H9 (cell line): ENCODE data around the gene NUDT16. TPM values are rescaled to one million over a fixed set of nuclear protein-coding genes. Genes with fewer than 3 reads are reported as not detected.

ENCODE experiments used
- DNase-seq: peaks from one replicate; pipeline ENCODE4 v3.0.0-alpha.2; 2017
- H2AFZ ChIP-seq: one replicate; pipeline ENCODE4 v1.6.1; 2013; ENCODE audit warnings: mild to moderate bottlenecking, low read length, control low read depth, moderate library complexity
- H2AK5ac ChIP-seq: 2 replicates; pipeline ENCODE4 v1.6.1; 2013; ENCODE audit warnings: low read length, control low read depth, mixed read lengths; ENCODE audit not compliant: insufficient read length
- H2BK120ac ChIP-seq: one replicate; pipeline ENCODE4 v1.6.1; 2013; ENCODE audit warnings: low read depth, mild to moderate bottlenecking, low read length, control low read depth, inconsistent platforms; ENCODE audit not compliant: poor library complexity, severe bottlenecking
- H2BK12ac ChIP-seq: 2 replicates; pipeline ENCODE4 v1.6.1; 2013; ENCODE audit warnings: low read length, control low read depth, mixed read lengths, low read depth; ENCODE audit not compliant: insufficient read length
- H2BK15ac ChIP-seq: 2 replicates; pipeline ENCODE4 v1.6.1; 2013; ENCODE audit warnings: low read depth, low read length, control low read depth
- H2BK20ac ChIP-seq: one replicate; pipeline ENCODE4 v1.6.1; 2013; ENCODE audit warnings: low read depth, mild to moderate bottlenecking, low read length, control low read depth, inconsistent platforms; ENCODE audit not compliant: poor library complexity, severe bottlenecking
- H2BK5ac ChIP-seq: 2 replicates; pipeline ENCODE4 v1.6.1; 2013; ENCODE audit warnings: low read length, control low read depth, mixed read lengths; ENCODE audit not compliant: insufficient read length
- H3K14ac ChIP-seq: 2 replicates; pipeline ENCODE4 v1.6.1; 2013; ENCODE audit warnings: low read length, control low read depth; ENCODE audit not compliant: insufficient read depth
- H3K18ac ChIP-seq: 2 replicates; pipeline ENCODE4 v1.6.1; 2013; ENCODE audit warnings: low read depth, mild to moderate bottlenecking, mixed read lengths, low read length, control low read depth; ENCODE audit not compliant: insufficient read length
- H3K23ac ChIP-seq: 2 replicates; pipeline ENCODE4 v1.6.1; 2013; ENCODE audit warnings: low read length, control low read depth, mixed read lengths, low read depth; ENCODE audit not compliant: insufficient read length
- H3K23me2 ChIP-seq: 2 replicates; pipeline ENCODE4 v1.6.1; 2013; ENCODE audit warnings: low read depth, mild to moderate bottlenecking, mixed read lengths, low read length, control low read depth; ENCODE audit not compliant: insufficient read length, poor library complexity, severe bottlenecking
- H3K27ac ChIP-seq: 2 replicates; pipeline ENCODE4 v1.5.1; 2013; ENCODE audit warnings: low read length, control low read depth, mixed read lengths, low read depth; ENCODE audit not compliant: insufficient read length
- H3K27me3 ChIP-seq: 2 replicates; pipeline ENCODE4 v1.6.1; 2013; ENCODE audit warnings: low read length, control low read depth, inconsistent platforms; ENCODE audit not compliant: insufficient read depth
- H3K4ac ChIP-seq: 2 replicates; pipeline ENCODE4 v1.6.1; 2013; ENCODE audit warnings: low read depth, mild to moderate bottlenecking, control low read depth, inconsistent platforms, low read length, moderate library complexity
- H3K4me1 ChIP-seq: 2 replicates; pipeline ENCODE4 v1.6.1; 2013; ENCODE audit warnings: low read length, control low read depth, inconsistent platforms; ENCODE audit not compliant: insufficient read depth
- H3K4me2 ChIP-seq: 2 replicates; pipeline ENCODE4 v1.6.1; 2013; ENCODE audit warnings: low read length, control low read depth, mixed read lengths; ENCODE audit not compliant: insufficient read length, insufficient read depth
- H3K56ac ChIP-seq: 2 replicates; pipeline ENCODE4 v1.6.1; 2013; ENCODE audit warnings: low read depth, mild to moderate bottlenecking, mixed read lengths, low read length, control low read depth; ENCODE audit not compliant: insufficient read length
- H3K79me1 ChIP-seq: 2 replicates; pipeline ENCODE4 v1.6.1; 2013; ENCODE audit warnings: low read depth, mild to moderate bottlenecking, moderate library complexity, low read length, control low read depth, inconsistent platforms; ENCODE audit not compliant: insufficient read depth, poor library complexity, severe bottlenecking
- H3K79me2 ChIP-seq: 2 replicates; pipeline ENCODE4 v1.6.1; 2013; ENCODE audit warnings: low read length, control low read depth, inconsistent platforms; ENCODE audit not compliant: insufficient read depth
- H3K9ac ChIP-seq: 2 replicates; pipeline ENCODE4 v1.6.1; 2013; ENCODE audit warnings: low read length, control low read depth, mixed read lengths; ENCODE audit not compliant: insufficient read length; ENCODE audit errors: extremely low read depth
- H3K9me3 ChIP-seq: one replicate; pipeline ENCODE4 v1.6.1; 2013; ENCODE audit warnings: low read depth, low read length, inconsistent platforms; ENCODE audit not compliant: control insufficient read depth
- H3T11ph ChIP-seq: one replicate; pipeline ENCODE4 v1.6.1; 2013; ENCODE audit warnings: mild to moderate bottlenecking, low read length, control low read depth, inconsistent platforms
- H4K20me1 ChIP-seq: one replicate; pipeline ENCODE4 v1.6.1; 2013; ENCODE audit not compliant: control insufficient read depth, insufficient read length, insufficient read depth
- H4K5ac ChIP-seq: 2 replicates; pipeline ENCODE4 v1.6.1; 2013; ENCODE audit warnings: low read depth, mild to moderate bottlenecking, mixed read lengths, low read length, control low read depth; ENCODE audit not compliant: insufficient read length
- H4K8ac ChIP-seq: replicated peaks from 2 replicates; pipeline ENCODE4 v1.6.1; 2013; ENCODE audit warnings: low read length, control low read depth, mixed read lengths, low read depth; ENCODE audit not compliant: insufficient read length
- H4K91ac ChIP-seq: 2 replicates; pipeline ENCODE4 v1.6.1; 2013; ENCODE audit warnings: low read depth, mild to moderate bottlenecking, moderate library complexity, mixed read lengths, low read length, control low read depth; ENCODE audit not compliant: insufficient read length
- H3K27ac Mint-ChIP-seq, 3 experiments: 2 replicates in 2 of 3; 3 replicates in 1 of 3; pipeline ENCODE4 v1.8.0; 2020 to 2021; ENCODE audit warnings: mixed read lengths in 3 of 3, mild to moderate bottlenecking in 1 of 3, moderate library complexity in 1 of 3
- H3K27me3 Mint-ChIP-seq: 2 replicates; pipeline ENCODE4 v1.8.0; 2021; ENCODE audit warnings: low read depth, mild to moderate bottlenecking, moderate library complexity, mixed read lengths
- H3K36me3 Mint-ChIP-seq, 3 experiments: 2 replicates in 2 of 3; 3 replicates in 1 of 3; pipeline ENCODE4 v1.8.0; 2020 to 2021; ENCODE audit warnings: low read depth in 3 of 3, mixed read lengths in 3 of 3; ENCODE audit not compliant: insufficient read depth in 1 of 3
- H3K4me1 Mint-ChIP-seq, 2 experiments: 2 replicates each; pipeline ENCODE4 v1.8.0; 2020; ENCODE audit warnings: mixed read lengths in 2 of 2
- H3K4me3 Mint-ChIP-seq, 2 experiments: 2 replicates in 1 of 2; 3 replicates in 1 of 2; pipeline ENCODE4 v1.8.0; 2020 to 2021; ENCODE audit warnings: mild to moderate bottlenecking in 2 of 2, mixed read lengths in 2 of 2, moderate library complexity in 1 of 2
- H3K9me3 Mint-ChIP-seq, 2 experiments: 2 replicates in 1 of 2; 3 replicates in 1 of 2; pipeline ENCODE4 v1.8.0; 2020; ENCODE audit warnings: mild to moderate bottlenecking in 2 of 2, mixed read lengths in 2 of 2, moderate library complexity in 1 of 2
- CTCF ChIP-seq: fragments of 200-600 bp; sonication (generic); conservative IDR thresholded peaks from 3 replicates; pipeline ENCODE4 v1.8.0; 2021; ENCODE audit warnings: antibody characterized with exemption, mild to moderate bottlenecking
- whole genome bisulfite sequencing: extraction: QIAGEN DNeasy Blood & Tissue Kit; methylation state at CpG from one replicate; pipeline ENCODE4 v1.1.7; 2013; ENCODE audit warnings: missing lambda C conversion rate, low lambda C conversion rate, mixed read lengths; ENCODE audit not compliant: insufficient read length; ENCODE audit errors: extremely low coverage; 5-methylcytosine and 5-hydroxymethylcytosine counted together
- total RNA-seq: library from RNA; stranded (reverse); gene quantifications from 2 replicates; pipeline ENCODE4 v1.2.1, GENCODE V29; 2021

The NUDT16 gene
- total RNA-seq, 1 experiment from 2014 or later: 18.2 TPM

- H3K23me2 ChIP-seq: no peaks in the 10 kb centered on the region
- no peak overlapping the region for H3K4ac ChIP-seq
- WGBS: no CpG with 5 or more reads among the region's 6 CpGs
- Mint-ChIP-seq H3K27ac (no peak overlapping the region), H3K4me3 (no peak overlapping the region), H3K36me3 (no peaks in the 10 kb centered on the region; a peak in 4 of 7 replicates), H3K27me3 (no peaks in the 10 kb centered on the region), H3K9me3 (peaks cover 4 to 11% of the 10 kb centered on the region in 2 experiments; a peak in 4 of 5 replicates), H3K4me1 (peaks cover 2% of the 10 kb centered on the region in 2 experiments; a peak in 2 of 4 replicates)
- no peak overlapping the region for H3K23ac ChIP-seq
- H3K79me2 ChIP-seq: no peaks in the 10 kb centered on the region
- H4K5ac ChIP-seq: no peak overlapping the region
- no peak overlapping the region for H3K14ac ChIP-seq
- no peak overlapping the region for H4K8ac ChIP-seq
- no peaks in the 10 kb centered on the region for H3K79me1 ChIP-seq
- H4K91ac ChIP-seq: no peak overlapping the region
- TF ChIP-seq CTCF: no peak
- no peak overlapping the region for H2BK5ac ChIP-seq
- DNase-seq: no peak
- H3K27ac ChIP-seq: no peak overlapping the region
- H3K9ac ChIP-seq: no peak overlapping the region
- H2BK12ac ChIP-seq: no peak overlapping the region
- no peak overlapping the region for H2AK5ac ChIP-seq
- H3K18ac ChIP-seq: no peak overlapping the region
- H4K20me1 ChIP-seq: no peaks in the 10 kb centered on the region
- H3K4me2 ChIP-seq: no peak overlapping the region
- no peaks in the 10 kb centered on the region for H3K4me1 ChIP-seq
- H2BK20ac ChIP-seq: no peak overlapping the region
- no peak overlapping the region for H3T11ph ChIP-seq
- no peak overlapping the region for H2BK15ac ChIP-seq
- H3K9me3 ChIP-seq: no peaks in the 10 kb centered on the region
- H2BK120ac ChIP-seq: no peak overlapping the region
- H2AFZ ChIP-seq: no peak overlapping the region
- no peak overlapping the region for H3K56ac ChIP-seq
- no peaks in the 10 kb centered on the region for H3K27me3 ChIP-seq
Observed at GRCh38 chr3:131402391-131403039, 20.9 kb downstream of the NUDT16 start.
